ENCODE measurements around the gene DDX27. TPM values are rescaled to one million over a fixed set of nuclear protein-coding genes. Genes with fewer than 3 reads are reported as not detected.
A peak's percentile ranks its signal among the peaks of the same experiment; 100 is the strongest.

The DDX27 gene
- total and polyA plus RNA-seq, 9 of the 15 experiments (the other 6 are each of a cell fraction or from before 2014, with no cell fraction given), result 17.9 to 79.3 (median 57.0) TPM

GRCh38 chr20:49283176-49283702 lies 64.0 kb downstream of the DDX27 start (continued):
- TF ChIP-seq E2F4 (CRISPR knock-in tag; IDR thresholded peaks at IDR 0.05; ENCODE audit: low read depth), result no peak
- TF ChIP-seq REST (IDR thresholded peaks at IDR 0.05; ENCODE audit: borderline replicate concordance), result no peak
- TF ChIP-seq REST (CRISPR knock-in tag; IDR thresholded peaks at IDR 0.05; ENCODE audit: low read depth), result no peak
- TF ChIP-seq SAP30 (IDR thresholded peaks at IDR 0.05; ENCODE audit: borderline replicate concordance, insufficient read depth, low read depth, low read length, poor library complexity, severe bottlenecking), result no peak
- no peak for TF ChIP-seq ZNF583 (CRISPR knock-in tag; IDR thresholded peaks at IDR 0.05)
- TF ChIP-seq ZNF263 (CRISPR knock-in tag; IDR thresholded peaks at IDR 0.05; ENCODE audit: borderline replicate concordance), result no peak
- TF ChIP-seq RBFOX2 (IDR thresholded peaks at IDR 0.05; ENCODE audit: low read depth, low read length), result no peak
- no peak for TF ChIP-seq ZNF668 (CRISPR knock-in tag; IDR thresholded peaks at IDR 0.05)
- TF ChIP-seq MCM3 (IDR thresholded peaks at IDR 0.05), result no peak
- TF ChIP-seq NFRKB (IDR thresholded peaks at IDR 0.05; ENCODE audit: low read depth), result no peak
- TF ChIP-seq SMAD3 (CRISPR knock-in tag; conservative IDR thresholded peaks at IDR 0.05), result 0 out of 2 replicates have a peak, but pooled peaks have one; percentile 2
- TF ChIP-seq L3MBTL2 (IDR thresholded peaks at IDR 0.05), result no peak
- TF ChIP-seq ARID4B (CRISPR knock-in tag; IDR thresholded peaks at IDR 0.05), result no peak
- no peak for TF ChIP-seq PYGO2 (tag; IDR thresholded peaks at IDR 0.05)
- no peak for TF ChIP-seq ZNF436 (CRISPR knock-in tag; IDR thresholded peaks at IDR 0.05)
